Stomach (tissue), 9 donors: ENCODE data around the gene KCNQ5. TPM values are rescaled to one million over a fixed set of nuclear protein-coding genes. Genes with fewer than 3 reads are reported as not detected.

ENCODE experiments used
- DNase-seq, 2 donors: peaks; one replicate each; pipeline versions ENCODE4 v3.0.0 to v3.0.0-alpha.2; 2013 to 2019
- H3K27ac ChIP-seq, 5 donors: fragments of 200-600 bp in 4 of 5; sonication (generic) in 4 of 5; one replicate each; pipeline ENCODE4 v1.5.1; 2013 to 2019; ENCODE audit warnings: mild to moderate bottlenecking in 1 of 5, moderate library complexity in 1 of 5
- H3K27me3 ChIP-seq, 3 donors: fragments of 200-600 bp; sonication (generic); one replicate each; pipeline ENCODE4 v1.5.1; 2017 to 2019; ENCODE audit warnings: mixed run types in 1 of 3
- H3K36me3 ChIP-seq, 4 donors: fragments of 200-600 bp; sonication (generic); 1 replicate in 3 of 4; 2 replicates in 1 of 4; pipeline ENCODE4 v1.5.1; 2016 to 2019
- H3K4me1 ChIP-seq, 4 donors: fragments of 200-600 bp; sonication (generic); one replicate each; pipeline ENCODE4 v1.5.1; 2016 to 2019
- H3K4me3 ChIP-seq, 4 donors: fragments of 200-600 bp; sonication (generic) in 3 of 4; one replicate each; pipeline ENCODE4 v1.5.1; 2016 to 2019; ENCODE audit warnings: mild to moderate bottlenecking in 1 of 4
- H3K9me3 ChIP-seq, 4 donors: fragments of 200-600 bp; sonication (generic); one replicate each; pipeline ENCODE4 v1.5.1; 2016 to 2019
- EP300 ChIP-seq: sonication (generic); formaldehyde crosslinking; IDR thresholded peaks from one replicate; pipeline ENCODE4 v1.6.1; 2017; ENCODE audit warnings: antibody characterized with exemption
- POLR2A ChIP-seq, 4 donors: fragments of 450-650 bp; IDR thresholded peaks; one replicate each; pipeline ENCODE4 v1.6.1; 2016; ENCODE audit warnings: antibody characterized with exemption in 4 of 4, control low read depth in 2 of 4, mild to moderate bottlenecking in 1 of 4, moderate library complexity in 1 of 4
- POLR2AphosphoS5 ChIP-seq, 3 donors: sonication (generic); formaldehyde crosslinking; IDR thresholded peaks; one replicate each; pipeline ENCODE4 v1.6.1; 2016; ENCODE audit warnings: antibody characterized with exemption in 3 of 3
- WGBS, 5 donors: extraction: QIAGEN DNeasy Blood & Tissue Kit in 3 of 5; methylation state at CpG; one replicate each; pipeline versions ENCODE4 v1.1.5 to v1.1.7; 2013 to 2018; 5-methylcytosine and 5-hydroxymethylcytosine counted together
- intact Hi-C: fragments of 100-400 bp; cut with DNase I; formaldehyde crosslinking; loops from one replicate; pipeline ENCODE4 v1.15.1; 2023; ENCODE audit warnings: low total_unique reads
- polyA plus RNA-seq, 3 donors: library from polyadenylated mRNA; stranded (reverse); fragments of 200-250 nt; gene quantifications; one replicate each; pipeline ENCODE4 v1.2.3, GENCODE V29; 2013
- total RNA-seq, 5 donors: library from RNA; depleted of rRNA; stranded (reverse); fragments of >200 nt; gene quantifications; one replicate each; pipeline versions ENCODE4 v1.1.0 to v1.2.3, GENCODE V29; 2014 to 2016
- TF ChIP-seq, protein P1 (sequence below), 7 experiments: fragments of 450-650 bp in 4 of 7; fragments of 200-600 bp in 3 of 7; sonication (generic) in 3 of 7; IDR thresholded peaks; one replicate each; pipeline ENCODE4 v1.5.1; 2016 to 2019; ENCODE audit warnings: antibody characterized with exemption in 7 of 7, control low read depth in 2 of 7, mild to moderate bottlenecking in 1 of 7
- donor health status: healthy with polysubstance abuse.
- donor health status: Bipolar disorder and iron deficiency.
- donor health status: healthy.

Gene KCNQ5
- total and polyA plus RNA-seq, 8 donors = 0.12 to 2.8 (median 0.37) TPM; not detected in 2

DNA sequence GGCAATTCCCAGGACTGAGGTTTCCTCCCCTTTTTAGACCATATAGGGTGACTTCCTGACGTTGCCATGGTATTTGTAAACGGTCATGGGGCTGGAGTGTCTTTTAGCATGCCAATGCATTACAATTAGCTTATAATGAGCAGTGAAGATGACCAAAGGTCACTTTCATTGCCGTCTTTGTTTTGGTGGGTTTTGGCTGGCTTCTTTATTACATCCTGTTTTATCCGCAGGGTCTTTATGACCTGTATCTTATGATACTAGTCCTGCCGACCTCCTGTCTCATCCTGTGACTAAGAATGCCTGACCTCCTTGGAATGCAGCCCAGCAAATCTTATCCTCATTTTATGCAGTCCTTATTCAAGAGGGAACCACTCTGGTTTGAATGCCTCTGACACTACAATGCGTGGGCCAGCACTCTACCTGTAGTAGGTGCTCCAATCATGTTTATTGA lies 190.1 kb downstream of the KCNQ5 start:
- WGBS, 5 donors = 66 to 74% (median 68%) methylated on average over 6 of the region's 6 CpGs
- Histone ChIP-seq H3K36me3 (no peaks in the 10 kb centered on the region), H3K27ac (no peak overlapping the region), H3K9me3 (no peaks in the 10 kb centered on the region), H3K4me1 (no peaks in the 10 kb centered on the region), H3K27me3 (no peaks in the 10 kb centered on the region), H3K4me3 (no peak overlapping the region)
- no peak for DNase-seq
- TF ChIP-seq, protein P1, sequence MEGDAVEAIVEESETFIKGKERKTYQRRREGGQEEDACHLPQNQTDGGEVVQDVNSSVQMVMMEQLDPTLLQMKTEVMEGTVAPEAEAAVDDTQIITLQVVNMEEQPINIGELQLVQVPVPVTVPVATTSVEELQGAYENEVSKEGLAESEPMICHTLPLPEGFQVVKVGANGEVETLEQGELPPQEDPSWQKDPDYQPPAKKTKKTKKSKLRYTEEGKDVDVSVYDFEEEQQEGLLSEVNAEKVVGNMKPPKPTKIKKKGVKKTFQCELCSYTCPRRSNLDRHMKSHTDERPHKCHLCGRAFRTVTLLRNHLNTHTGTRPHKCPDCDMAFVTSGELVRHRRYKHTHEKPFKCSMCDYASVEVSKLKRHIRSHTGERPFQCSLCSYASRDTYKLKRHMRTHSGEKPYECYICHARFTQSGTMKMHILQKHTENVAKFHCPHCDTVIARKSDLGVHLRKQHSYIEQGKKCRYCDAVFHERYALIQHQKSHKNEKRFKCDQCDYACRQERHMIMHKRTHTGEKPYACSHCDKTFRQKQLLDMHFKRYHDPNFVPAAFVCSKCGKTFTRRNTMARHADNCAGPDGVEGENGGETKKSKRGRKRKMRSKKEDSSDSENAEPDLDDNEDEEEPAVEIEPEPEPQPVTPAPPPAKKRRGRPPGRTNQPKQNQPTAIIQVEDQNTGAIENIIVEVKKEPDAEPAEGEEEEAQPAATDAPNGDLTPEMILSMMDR (IDR thresholded peaks at IDR 0.05) = no peak
- no peak for TF ChIP-seq EP300
- TF ChIP-seq POLR2AphosphoS5 (IDR thresholded peaks at IDR 0.05) = no peak
- TF ChIP-seq POLR2A (IDR thresholded peaks at IDR 0.05) = no peak
- intact Hi-C loops = no loop called here

DNA sequence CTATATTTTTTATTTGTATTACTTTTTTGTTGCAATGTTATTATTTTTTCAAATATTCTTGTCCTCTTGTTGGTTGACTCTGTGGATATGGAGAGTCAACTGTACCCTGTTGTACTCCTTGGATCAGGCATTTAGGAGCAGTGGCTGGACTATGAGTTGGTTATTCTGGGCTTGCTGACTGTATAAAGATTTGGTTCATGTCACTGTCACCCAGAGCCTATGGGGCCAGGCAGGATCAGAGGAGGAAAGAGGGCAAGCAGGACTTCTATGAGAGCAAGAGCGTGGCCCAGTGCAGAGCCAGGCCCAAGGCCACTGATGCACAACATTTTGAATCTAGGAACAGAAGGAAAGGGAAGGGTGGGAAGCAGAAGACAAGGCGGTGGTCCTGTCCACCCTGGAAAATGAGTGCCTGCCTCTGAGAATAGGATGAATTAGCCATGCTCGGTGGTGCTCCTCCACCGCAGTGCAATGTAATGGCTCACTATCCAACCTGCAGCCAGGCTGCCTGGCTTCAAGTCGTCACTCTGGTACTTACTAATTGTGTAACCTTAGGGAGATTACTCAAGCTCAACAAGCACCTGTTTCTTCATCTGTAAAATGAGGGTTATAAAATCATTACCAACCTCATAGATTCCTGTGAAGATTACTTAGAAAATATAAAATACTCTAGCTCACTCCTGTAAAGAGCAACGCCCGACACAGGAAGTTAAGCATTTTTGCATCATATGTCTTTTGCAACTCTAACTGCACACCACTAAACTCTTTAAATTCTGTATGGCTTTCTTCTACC lies 192.1 kb downstream of the KCNQ5 start:
- no peak for DNase-seq
- 72 to 94% (median 77%) methylated on average over 7 of the region's 7 CpGs for WGBS, 5 donors
- no peaks in the 10 kb centered on the region for H3K27me3 ChIP-seq
- no peaks in the 10 kb centered on the region for H3K4me1 ChIP-seq
- no peaks in the 10 kb centered on the region for H3K36me3 ChIP-seq
- no peaks in the 10 kb centered on the region for H3K9me3 ChIP-seq
- TF ChIP-seq POLR2A (IDR thresholded peaks at IDR 0.05) = no peak
- TF ChIP-seq EP300 = no peak
- no peak for TF ChIP-seq POLR2AphosphoS5 (IDR thresholded peaks at IDR 0.05)
- TF ChIP-seq, protein P1 (IDR thresholded peaks at IDR 0.05) = no peak
- no peak overlapping the region for H3K4me3 ChIP-seq
- no peak overlapping the region for H3K27ac ChIP-seq
- intact Hi-C loops = no loop called here

DNA sequence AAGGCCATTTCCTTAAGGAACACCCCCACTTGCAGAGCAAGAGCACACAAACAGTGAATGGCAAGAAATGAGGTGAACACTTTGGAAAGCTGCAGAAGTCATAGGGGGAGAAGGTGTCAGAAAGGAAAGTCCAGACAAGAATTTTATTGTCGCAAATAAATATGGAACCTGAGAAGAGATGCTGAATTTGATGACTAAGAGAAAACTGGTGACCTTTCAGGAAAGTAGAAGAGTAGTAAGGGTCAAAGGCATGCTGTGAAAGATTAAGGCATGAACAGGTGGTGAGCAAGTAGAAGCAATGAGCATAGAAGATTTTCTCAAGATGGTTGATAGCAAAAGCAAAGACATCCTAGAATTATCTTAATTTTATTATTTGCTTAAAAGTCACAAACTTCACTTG lies 194.2 kb downstream of the KCNQ5 start:
- 95 to 100% (median 100%) methylated on average over 1 of the region's 1 CpG for WGBS, 5 donors
- intact Hi-C loops = no loop called here
- Histone ChIP-seq H3K36me3 (no peaks in the 10 kb centered on the region), H3K27ac (no peak overlapping the region), H3K4me3 (no peak overlapping the region), H3K27me3 (no peaks in the 10 kb centered on the region), H3K4me1 (no peaks in the 10 kb centered on the region), H3K9me3 (no peaks in the 10 kb centered on the region)
- TF ChIP-seq POLR2A (IDR thresholded peaks at IDR 0.05) (no peak), POLR2AphosphoS5 (IDR thresholded peaks at IDR 0.05) (no peak), EP300 (no peak)
- TF ChIP-seq, protein P1 (IDR thresholded peaks at IDR 0.05) = no peak
- DNase-seq = no peak

DNA sequence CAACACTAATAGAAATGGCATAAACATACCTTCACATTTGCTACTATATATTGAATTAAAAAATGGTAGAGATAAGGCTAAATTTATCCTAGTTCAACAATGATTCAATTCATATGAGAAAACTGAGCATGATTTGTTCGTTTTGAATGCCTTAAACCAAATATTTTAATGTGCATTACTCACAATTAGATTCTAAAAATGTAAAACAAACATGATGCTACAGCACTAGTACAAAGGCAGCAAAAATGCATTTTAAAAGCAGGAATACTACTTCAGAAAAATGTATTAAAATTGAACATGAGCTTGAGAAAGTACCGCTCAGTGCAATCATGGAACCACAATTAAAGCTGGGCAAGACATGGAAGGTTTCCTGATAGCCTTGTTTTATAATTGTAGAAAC lies 195.3 kb downstream of the KCNQ5 start:
- no peaks in the 10 kb centered on the region for H3K9me3 ChIP-seq
- DNase-seq = no peak
- no peaks in the 10 kb centered on the region for H3K27me3 ChIP-seq
- WGBS, 5 donors = 75 to 87% (median 80%) methylated on average over 2 of the region's 2 CpGs
- H3K27ac ChIP-seq = no peak overlapping the region
- H3K4me1 ChIP-seq = no peaks in the 10 kb centered on the region
- intact Hi-C loops = no loop called here
- no peak overlapping the region for H3K4me3 ChIP-seq
- no peaks in the 10 kb centered on the region for H3K36me3 ChIP-seq
- TF ChIP-seq EP300 (no peak), POLR2A (IDR thresholded peaks at IDR 0.05) (no peak), POLR2AphosphoS5 (IDR thresholded peaks at IDR 0.05) (no peak)
- TF ChIP-seq, protein P1 (IDR thresholded peaks at IDR 0.05) = no peak
